ENCODE measurements around the gene LCN12.

GRCh38 chr9:136988872-136989271 lies 36.8 kb downstream of the LCN12 start:
- TF ChIP-seq CTCF (IDR thresholded peaks at IDR 0.05) (no peak), POLR2AphosphoS5 (IDR thresholded peaks at IDR 0.05; ENCODE audit: insufficient read depth in 1 of 2, low read depth in 1 of 2) (no peak)

All from vagina (tissue), 2 donors.